H54 (cell line): ENCODE results near the gene DEXI.
"Not testable (repeated sequence)": the region's sequence is repeated elsewhere in the genome, so short reads cannot be mapped to it uniquely, and the experiment has no call there.

Source experiments
- DNase-seq: peaks from one replicate; pipeline ENCODE4 v3.0.0; 2011; ENCODE audit warnings: low spot score, mixed read lengths; ENCODE audit not compliant: insufficient read length
- FAIRE-seq: peaks from 3 replicates; lab custom pipeline; 2011; peaks lifted over from hg19 to GRCh38; lab: Jason Lieb, UNC
- POLR2A ChIP-seq: IDR thresholded peaks from 2 replicates; pipeline ENCODE4 v1.6.1; 2011; ENCODE audit warnings: low read depth, mild to moderate bottlenecking, low read length

DEXI gene

DNA sequence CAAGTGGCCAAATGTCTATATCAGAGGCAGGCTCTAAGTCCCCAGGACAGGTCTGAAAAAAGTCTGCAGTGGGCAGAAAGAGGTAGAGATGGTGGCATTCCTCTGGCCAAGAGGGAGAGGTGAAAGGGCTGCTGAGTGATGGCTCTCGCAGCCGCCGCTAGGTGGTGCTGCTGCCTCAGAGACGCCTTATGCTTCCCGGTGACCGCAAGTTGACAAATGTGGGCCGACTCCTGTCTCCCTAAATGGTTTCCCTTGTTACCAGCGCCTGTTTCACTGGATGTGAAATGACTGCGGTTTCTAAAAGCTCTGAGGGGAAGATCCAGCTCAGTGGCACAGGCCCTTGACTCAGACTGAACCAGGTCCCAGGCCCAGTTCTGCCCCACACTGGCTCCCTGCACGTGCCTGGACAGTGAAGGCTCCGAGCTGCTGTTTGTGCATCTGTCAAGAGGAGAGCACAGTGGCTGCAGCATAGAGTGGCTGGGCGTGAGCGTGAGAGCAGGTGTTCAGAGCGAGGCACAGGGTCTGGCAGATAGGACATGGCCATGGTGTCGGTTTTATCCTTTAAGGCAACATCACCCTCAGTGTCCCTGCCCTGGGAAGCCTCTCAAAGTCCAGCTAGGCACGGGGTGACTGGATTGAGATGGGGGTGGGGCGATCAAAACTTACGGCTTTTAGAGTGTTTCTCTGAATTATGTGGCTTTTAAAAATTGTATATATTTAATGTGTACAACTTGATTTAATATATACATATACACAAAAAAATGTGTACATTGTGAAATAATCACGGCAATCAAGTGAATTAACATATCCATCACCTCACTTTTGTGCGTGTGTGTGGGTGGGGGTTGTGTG is 22.0 kb upstream of the DEXI start:
- TF ChIP-seq POLR2A, result no peak
- DNase-seq (peak; percentile 57), FAIRE-seq (peak; percentile 33)

DNA sequence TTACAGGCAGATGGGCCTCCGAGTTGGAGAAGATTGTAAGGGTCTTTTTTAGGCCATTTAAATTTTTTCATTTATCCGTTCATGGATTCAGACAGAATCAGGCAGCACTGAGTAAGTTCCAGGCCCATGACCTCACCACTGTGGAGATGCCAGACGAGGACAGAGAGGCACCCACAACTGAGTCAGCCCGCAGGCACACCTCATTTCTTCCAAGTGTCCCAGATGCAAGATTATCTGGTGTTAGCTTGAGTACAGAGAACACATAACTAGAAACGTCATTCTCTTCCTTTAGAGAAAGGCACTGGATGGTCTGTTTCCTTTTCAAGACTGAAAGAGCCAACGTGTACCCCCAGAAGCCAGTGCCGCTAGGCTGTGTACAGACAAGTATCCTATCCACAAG is 19.0 kb upstream of the DEXI start:
- peak; percentile 66 for DNase-seq
- FAIRE-seq, result peak; percentile 80
- TF ChIP-seq POLR2A, result no peak

DNA sequence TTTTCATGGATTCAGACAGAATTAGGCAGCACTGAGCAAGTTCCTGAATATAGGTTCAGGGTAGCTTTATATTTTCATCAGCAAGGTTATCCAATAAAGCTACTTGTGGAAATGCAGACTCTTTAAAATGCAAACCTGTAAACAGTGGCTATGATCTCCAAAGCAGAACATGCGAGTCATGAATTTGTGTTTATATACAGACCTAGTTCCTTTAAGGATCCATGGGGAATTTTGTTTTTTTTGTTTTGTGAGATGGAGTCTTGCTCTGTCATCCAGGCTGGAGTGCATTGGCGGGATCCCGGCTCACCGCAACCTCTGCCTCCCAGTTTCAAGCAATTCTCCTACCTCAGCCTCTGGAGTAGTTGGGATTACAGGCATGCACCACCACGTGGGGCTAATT is 16.9 kb upstream of the DEXI start:
- DNase-seq, result no peak
- FAIRE-seq, result no peak
- no peak for TF ChIP-seq POLR2A

DNA sequence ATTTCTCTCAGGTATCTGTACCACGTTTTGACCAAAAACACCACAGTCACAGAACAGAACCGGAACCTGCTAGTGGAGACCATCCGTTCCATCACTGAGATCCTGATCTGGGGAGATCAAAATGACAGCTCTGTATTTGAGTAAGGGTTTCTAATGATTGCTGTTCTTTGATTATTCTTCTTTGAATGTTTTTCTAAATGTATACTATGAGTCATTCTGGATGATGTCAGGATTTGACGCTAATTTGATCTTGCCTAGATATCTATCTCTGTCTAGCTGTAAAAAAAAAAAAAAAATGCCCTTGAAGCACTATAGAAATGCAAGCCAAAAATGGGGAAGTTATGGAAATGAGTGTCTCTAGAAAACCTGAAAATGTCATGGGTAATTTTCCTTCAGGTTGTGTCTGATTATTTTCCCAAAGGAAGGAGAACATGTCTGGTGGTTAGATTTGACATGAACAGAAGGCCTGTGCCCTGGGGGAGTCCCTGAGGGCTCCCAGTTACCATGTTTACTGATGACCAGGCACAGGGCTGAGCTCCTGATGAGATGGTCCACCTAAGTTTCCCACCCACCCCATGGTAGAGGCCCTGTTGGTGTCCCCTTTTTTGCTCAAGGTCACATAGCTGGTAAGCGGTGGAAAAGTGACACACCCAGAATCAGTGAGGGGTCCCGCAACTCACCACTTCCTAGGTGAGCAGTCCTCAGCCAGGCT is 15.7 kb upstream of the DEXI start:
- no peak for DNase-seq
- no peak for FAIRE-seq
- no peak for TF ChIP-seq POLR2A

DNA sequence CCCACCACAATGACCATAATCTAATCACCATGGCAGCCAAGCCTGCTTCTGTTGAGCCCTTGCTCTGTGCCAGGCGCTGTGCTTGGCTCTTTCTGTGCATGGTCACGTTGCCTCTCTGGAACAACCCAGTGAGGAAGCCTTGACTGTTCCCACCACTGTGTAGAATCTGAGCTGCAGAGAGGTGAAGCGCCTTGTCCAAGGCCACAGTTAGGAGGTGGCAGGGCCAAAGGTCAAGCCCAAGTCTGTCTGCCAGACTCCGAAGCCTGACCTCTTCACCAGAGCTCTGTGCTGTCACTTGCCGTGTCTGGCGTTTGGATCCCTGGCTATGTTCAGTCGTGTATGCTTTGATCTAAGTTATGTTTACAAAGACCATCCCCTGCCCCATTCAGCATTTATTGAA is 12.6 kb upstream of the DEXI start:
- FAIRE-seq, result no peak
- DNase-seq, result no peak
- TF ChIP-seq POLR2A, result no peak

DNA sequence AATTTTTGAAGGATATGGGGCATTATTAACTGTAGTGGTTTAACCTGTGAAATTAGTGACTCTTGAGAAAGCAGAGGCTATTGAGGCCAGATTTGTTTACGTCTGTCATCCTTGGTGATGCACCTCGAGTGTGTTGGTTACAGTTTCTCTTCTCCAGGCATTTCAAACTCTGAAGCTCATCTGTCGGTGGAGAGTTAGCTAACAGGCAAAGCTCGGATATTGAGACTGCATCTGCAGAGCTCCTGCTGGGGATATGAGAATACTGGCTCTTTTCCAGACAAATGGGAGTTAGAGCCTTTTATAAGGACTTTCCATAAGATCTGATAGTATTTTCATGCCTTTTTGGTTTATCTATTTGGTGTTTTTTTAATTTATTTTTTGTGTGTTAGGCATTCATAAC is 8.8 kb upstream of the DEXI start:
- TF ChIP-seq POLR2A, result no peak
- FAIRE-seq (no peak), DNase-seq (no peak)

DNA sequence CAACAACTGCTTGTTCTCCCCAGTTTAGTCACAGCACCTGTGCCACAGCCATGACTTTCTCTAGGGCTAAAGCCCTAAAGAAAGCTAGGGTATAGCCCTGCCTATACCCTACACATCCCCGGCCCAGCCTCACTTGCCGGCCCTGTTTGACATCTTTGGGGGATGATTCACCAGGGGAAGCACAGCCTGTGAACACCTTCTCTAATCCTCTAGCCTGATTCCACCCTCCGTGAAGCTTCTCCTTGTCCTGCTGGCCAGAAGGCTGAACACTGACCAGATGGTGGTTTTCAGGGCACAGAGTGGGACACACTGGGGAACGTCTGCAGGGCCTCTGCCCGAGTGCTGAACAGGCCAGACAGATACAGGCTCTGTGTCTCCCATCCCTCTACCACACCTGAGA is 8.1 kb upstream of the DEXI start:
- no peak for TF ChIP-seq POLR2A
- peak; percentile 27 for FAIRE-seq
- DNase-seq, result no peak

DNA sequence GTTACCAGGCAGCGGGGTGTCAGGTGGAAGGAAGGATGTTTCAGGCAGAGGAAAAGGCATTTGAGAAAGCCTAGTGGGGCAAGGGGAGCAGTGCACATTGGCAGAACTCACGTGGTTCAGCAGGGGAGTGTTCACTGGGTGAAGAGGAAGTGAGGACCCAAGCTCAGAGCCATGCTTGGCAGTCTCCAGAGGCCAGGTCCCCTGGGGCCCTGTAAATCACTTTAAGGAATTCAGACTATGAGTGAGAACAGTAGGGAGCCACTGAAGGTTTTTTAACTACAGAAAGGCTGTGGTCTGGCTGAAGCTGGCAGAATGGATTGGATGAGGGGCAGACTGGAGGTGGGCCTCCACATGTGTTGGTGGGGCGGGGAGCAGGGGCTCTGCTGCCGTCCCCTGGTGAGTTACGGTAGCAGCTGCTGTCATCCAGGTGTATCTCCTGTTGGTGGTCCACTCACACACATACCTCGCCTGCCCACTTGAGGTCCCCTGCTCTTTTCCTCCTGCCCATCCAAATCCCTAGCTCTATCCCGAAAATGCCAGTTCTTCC is 7.2 kb upstream of the DEXI start:
- FAIRE-seq (peak; percentile 74), DNase-seq (peak; percentile 62)
- no peak for TF ChIP-seq POLR2A

DNA sequence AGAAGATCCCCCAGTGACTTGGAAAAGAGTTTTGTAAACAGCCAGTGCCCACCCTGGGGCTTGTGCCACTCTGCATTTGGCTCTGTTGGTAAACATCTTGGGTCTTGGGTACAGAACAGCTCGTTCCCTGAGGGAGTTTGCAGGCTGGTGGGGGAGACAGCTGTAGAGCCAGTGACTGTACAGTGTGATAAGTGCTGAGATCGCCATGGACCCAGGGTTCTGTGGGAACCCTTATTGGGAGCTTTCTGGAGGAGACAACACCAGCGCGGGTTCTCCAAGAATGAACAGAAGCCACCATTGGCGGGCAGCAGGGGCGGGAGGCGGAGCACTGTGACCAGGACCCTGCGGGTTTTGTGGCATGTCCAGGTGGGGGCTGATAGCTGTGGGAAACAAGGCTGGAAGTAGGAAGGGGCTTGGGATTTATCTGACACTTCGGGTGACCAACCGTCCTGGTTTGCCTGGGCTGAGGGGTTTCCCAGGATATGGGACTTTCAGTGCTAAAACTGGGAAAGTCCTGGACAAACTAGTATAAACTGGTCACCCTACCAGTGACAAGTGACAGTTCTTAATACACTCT is 5.0 kb upstream of the DEXI start:
- DNase-seq (no peak), FAIRE-seq (no peak)
- no peak for TF ChIP-seq POLR2A

DNA sequence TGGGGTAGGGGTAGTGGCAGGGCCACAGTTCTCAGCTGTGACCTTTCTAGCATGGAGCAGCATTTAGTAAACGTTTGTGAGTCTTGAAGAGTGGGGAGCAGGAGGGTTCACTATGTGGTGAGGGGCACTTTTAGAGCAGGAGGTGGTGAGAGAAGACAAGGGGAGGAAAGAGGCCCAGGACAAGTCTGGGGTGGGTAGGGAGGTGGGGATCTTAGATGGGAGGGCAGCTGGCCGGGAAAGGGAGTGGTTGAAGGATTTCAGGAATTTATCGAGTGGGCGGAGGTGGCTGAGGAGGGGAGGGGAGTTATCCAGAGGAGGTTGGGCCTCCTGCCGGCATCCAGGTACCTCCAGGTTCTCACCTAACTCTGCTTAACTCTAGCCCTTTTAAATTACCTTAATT is 4.0 kb upstream of the DEXI start:
- no peak for DNase-seq
- TF ChIP-seq POLR2A, result no peak
- no peak for FAIRE-seq

DNA sequence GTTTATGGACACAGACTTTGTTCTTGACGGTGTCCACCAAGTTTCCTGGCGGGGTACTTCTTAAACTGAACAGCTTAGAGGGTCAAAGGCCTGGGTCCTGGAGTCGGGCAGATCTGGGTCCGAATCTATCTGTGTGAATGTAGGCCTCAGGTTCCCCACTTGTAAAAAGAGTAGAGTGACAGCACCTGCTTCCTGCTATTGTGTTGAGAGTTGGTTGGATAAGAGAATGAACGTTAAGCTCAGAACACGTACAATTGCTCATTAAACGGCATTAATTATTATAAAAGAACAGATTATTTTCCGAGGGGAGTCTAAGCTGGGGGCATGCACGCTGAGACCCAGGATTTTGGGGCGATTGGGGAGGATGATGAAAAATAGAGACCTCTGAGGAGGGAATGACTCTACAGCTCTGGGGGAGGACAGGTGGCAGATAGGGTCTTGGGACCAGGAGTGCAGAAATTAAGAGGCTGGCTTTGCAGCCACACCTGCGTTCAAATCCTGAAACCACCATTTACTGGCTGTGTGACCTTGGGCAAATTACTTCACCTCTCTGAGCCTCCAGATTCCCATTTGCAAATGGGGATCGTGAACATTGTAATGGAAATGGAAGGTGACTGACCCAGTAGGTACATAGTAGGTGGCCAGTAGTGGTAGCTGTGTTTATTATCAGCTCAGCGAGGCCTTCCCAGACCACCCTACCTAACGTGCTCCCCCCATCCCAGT is 3.0 kb upstream of the DEXI start:
- no peak for DNase-seq
- no peak for FAIRE-seq
- TF ChIP-seq POLR2A, result no peak

DNA sequence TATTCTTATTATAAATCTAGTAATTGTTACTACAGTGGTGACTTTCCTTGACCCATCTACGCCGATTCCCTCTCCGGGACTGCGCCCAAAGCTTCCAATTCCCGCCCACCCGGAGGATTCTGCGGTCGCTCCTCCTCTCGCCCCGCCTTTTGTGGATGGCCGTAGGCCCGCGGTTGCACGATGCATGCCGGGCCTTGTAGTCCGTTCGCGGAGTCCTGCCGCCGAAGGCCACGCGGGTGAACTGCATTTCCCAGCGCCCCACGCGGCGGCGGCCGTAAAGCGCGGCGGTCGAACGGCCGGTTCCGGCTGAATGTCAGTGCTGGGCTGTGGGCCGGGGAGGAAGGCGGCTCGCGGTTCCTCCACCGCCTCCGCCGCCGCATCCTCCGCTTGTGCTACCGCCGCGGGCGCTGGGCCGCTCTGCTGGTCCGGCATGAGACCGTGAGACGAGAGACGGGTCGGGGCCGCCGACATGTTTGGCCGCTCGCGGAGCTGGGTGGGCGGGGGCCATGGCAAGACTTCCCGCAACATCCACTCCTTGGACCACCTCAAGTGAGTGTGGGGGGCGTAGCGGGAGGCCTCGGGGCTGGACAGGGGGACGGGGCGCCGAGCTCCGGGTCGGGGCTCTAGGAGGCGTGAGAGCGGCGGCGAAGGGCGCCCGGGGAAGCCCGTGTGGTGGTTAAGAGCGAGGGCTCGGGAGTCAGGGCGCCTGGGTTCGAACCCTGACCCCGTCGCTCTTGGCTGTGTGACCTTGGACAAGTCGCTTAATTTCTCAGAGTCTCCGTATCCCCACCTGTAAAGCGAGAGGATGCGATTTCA is 2.2 kb upstream of the DEXI start, which contains the start of gene CLEC16A:
Gene CLEC16A, plus strand, starts transcription at position 316 of the 816 bp plus-strand sequence. Its CDS starts 154 bp downstream, at position 470.
- FAIRE-seq, result no peak
- peak; percentile 92 for DNase-seq
- peak; percentile 95 for TF ChIP-seq POLR2A

DNA sequence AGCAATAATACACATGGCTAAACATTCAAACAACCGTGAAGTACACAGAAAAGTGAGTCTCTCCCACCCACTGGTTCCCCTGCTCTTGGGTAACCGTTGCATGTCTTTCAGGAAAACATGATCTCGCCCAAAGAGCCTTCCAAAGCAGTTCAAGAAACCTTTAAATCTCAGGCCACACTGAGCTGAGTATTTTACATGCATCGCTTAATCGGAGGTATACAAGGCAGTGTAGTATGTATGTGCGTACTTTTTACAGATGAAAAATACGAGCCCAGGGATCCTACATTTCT is 741 bp upstream of the DEXI start:
- DNase-seq, result no peak
- no peak for TF ChIP-seq POLR2A
- FAIRE-seq, result no peak

DNA sequence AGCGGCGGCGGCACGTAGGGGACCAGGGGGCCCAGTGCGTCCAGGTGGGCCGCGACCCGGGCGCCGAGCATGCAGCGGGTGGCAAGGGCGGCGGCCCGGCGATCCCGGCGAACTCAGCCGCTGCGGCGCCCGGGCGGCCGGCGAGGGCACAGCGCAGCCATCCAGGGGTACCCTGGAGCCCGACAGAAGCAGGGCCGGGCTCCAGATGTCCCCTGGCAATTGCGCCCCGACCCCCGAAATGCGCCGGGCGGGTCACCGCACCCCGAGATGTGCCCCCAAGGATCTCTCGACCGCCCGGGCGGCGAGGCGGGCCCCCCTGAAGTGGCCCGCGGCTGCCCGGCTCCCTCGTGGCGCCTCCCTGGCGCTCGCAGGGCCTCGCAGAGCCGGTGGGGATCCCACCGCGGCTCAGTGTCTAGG is 325 bp downstream of the DEXI start:
- FAIRE-seq, DNase-seq: not testable (repeated sequence)
